GM19025 (cell line): Measurements from ENCODE around the gene PSIP1.
"Not testable (repeated sequence)": the region's sequence is repeated elsewhere in the genome, so short reads cannot be mapped to it uniquely, and the experiment has no call there.

ENCODE experiments used
- ATAC-seq: cut with Tn5 transposase; IDR thresholded peaks from one replicate; pipeline ENCODE4 v1.9.1; 2021; ENCODE audit warnings: mild to moderate bottlenecking, low read depth, moderate library complexity; ENCODE audit not compliant: unreplicated experiment

PSIP1 gene

DNA sequence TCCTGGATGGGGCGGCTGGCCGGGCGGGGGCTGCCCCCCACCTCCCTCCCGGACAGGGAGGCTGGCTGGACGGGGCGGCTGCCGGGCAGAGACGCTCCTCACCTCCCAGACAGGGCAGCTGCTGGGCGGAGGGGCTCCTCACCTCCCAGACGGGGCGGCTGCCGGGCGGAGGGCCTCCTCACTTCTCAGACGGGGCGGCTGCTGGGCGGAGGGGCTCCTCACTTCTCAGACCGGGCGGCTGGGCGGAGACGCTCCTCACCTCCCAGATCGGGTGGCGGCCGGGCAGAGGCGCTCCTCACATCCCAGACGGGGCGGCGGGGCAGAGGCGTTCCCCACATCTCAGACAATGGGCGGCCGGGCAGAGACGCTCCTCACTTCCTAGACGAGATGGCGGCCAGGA lies 68.5 kb downstream of the PSIP1 start:
- not testable (repeated sequence) for ATAC-seq

DNA sequence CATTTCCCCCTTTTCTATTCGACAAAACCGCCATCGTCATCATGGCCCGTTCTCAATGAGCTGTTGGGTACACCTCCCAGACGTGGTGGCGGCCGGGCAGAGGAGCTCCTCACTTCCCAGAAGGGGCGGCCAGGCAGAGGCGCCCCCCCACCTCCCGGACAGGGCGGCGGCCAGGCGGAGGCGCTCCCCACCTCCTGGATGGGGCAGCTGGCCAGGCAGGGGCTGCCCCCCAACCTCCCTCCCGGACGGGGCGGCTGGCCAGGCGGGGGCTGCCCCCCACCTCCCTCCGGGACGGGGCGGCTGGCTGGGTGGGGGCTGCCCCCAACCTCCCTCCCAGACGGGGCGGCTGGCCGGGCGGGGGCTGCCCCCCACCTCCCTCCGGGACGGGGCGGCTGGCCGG lies 68.9 kb downstream of the PSIP1 start:
- ATAC-seq: not testable (repeated sequence)

DNA sequence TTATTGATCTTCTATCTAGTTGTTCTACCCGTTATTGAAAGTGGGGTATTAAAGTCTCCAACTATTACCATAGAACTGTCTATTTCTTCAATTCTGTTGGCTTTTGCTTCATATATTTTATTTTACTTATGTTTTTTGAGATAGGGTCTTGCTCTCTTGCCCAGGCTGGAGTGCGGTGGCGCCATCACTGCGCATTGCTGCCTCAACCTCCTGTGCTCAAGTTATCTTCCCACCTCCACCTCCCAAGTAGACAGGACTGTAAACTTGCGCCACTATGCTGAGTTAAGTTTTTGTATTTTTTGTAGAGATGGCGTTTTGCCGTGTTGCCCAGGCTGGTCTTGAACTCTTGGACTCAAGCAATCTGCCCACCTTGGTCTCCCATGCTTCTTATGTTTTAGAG lies 71.9 kb downstream of the PSIP1 start:
- no peak for ATAC-seq

DNA sequence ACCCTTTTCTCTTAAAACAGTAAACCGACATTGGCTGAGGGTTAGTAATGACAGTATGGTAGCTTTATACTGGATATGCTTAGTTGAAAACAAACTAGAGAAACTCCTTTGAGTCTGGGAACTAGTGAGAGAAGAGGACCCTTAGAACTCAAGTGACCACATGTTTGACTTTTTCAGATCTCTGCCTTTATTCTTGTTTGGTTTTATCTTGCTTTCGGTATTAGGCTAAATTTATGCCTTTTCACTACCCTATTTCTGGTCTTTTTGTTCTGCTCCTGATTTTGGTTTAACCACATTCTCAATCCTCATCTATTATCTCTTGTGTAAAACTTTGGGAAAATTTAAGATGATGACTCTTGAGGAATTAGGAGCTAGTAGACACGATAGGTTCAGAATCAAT lies 77.1 kb downstream of the PSIP1 start:
- ATAC-seq: no peak

DNA sequence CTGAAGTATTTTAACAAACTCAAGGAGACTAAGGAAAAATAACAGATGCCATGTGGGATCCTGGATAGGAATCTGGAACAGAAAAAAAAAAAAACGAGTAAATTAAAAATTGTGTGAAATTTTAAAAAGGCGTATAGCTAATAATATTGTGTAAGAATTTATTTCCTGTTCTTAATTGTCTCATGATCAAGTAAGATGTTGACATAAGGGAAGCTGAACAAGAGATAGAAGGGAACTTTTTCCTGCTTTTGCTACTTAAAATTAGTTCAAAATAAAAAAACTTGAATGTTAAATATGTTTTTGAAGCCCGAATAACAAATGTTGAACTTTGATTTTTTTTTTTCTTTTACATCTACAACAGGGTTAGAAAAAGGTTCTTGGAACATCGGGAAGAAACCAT lies 77.6 kb downstream of the PSIP1 start:
- ATAC-seq: no peak

DNA sequence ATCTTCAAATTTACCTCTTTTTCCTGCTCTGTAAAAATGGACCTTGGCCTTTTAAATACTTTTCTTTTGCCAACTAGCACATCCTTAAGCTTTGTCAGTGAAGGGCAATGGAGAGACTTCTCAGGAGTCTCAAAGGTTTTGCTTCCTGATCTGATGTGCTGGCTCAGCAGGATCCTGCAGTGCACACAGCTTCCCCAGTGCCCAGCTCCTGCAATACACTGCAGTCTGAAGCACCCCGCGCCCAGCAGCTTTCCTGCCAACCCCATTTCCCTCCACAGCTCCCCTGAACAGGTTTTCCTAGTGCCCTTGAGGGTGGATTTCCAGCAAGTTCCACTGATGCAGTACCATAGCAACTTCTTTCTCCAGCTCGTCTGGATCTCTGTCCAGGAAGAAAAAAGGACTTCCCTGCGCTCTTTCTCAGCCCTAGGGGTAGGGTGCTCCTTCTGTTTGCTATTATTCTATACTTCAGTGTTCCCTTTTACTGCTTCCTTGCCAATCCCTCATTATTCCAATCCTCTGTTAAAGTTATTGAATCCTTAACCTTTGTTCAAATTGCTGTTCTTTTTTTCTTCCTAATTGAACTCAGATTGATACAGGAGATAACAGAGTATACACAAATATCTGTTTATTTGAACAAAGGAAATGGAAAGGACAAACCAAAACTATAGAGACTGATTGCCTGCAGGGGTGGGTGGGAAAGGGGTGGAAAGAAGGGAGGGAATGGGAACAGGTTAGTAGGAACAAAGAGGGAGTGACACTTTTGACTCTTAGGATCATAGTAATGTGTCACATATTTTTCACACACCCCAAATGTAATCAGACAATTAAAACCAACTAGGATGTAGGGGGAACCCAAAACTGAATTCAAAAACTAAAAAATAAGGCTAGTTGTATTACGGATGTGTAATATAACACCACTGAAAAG lies 79.6 kb downstream of the PSIP1 start:
- ATAC-seq: no peak

DNA sequence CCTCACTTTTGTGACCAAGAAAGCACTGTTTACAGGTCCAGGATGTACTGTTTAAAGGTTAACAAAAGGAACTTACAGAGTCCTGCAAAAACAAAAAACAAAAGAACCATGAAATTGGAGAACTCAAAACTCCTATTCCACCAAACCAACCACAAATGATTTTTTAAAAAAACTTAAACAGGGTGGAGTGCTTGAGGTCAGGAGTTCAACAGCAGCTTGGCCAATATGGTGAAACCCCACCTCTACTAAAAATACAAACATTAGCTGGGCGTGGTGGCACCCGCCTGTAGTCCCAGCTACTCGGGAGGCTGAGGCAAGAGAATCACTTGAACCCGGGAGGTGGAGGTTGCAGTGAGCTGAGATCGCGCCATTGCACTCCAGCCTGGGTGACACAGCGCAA lies 83.1 kb downstream of the PSIP1 start:
- not testable (repeated sequence) for ATAC-seq

DNA sequence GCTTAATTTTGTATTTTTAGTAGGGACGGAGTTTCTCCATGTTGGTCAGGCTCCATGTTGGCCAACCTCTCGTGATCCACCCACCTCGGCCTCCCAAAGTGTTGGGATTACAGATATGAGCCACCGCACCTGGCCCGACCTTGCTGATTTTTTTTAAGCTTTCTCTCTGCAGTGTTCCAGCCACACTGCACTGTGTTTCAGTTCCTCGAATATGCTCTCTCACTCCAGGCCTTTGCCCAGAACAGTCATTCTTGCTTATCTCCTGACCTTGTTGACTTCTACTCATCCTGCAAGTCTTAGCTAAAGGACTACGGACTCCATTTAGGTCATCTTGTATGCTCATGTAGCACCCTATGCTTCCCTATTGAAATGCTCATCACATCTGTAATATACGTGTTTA lies 84.8 kb downstream of the PSIP1 start:
- ATAC-seq: no peak

DNA sequence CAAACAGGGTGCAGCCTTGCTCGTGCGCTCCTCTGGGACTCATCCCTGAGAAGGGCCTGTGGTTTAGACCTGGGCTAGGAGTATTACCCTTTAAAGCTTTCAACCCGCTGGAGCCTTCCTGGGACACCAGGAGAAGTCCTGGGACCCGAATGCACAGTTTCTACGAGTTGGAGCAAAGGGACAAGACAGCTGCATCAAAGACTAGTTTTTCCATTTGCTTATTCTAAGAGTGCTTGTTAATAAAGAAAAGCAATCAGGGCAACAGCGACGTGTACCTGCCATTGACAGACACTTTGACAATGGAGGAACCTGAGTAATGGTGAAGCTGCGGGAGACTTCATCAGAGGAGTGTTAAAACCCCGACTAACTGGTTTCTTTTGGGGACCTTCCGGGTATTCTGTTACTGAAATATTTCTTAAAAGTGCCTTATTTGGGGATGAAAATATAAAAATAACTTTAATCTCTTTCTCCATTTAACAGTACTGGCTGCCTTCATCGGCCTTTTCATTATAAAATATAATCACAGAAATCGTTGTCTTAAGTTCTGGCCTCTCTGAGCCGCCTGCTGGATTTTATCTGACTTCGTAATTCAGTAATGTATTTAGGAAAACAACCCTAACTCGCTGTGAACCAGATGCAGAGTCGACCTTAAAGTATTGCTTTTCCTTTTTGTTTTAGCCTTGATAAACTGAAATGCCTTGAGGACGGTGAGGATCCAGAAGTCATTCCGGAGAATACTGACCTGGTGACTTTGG lies 87.4 kb downstream of the PSIP1 start:
- peak; percentile 1 for ATAC-seq

DNA sequence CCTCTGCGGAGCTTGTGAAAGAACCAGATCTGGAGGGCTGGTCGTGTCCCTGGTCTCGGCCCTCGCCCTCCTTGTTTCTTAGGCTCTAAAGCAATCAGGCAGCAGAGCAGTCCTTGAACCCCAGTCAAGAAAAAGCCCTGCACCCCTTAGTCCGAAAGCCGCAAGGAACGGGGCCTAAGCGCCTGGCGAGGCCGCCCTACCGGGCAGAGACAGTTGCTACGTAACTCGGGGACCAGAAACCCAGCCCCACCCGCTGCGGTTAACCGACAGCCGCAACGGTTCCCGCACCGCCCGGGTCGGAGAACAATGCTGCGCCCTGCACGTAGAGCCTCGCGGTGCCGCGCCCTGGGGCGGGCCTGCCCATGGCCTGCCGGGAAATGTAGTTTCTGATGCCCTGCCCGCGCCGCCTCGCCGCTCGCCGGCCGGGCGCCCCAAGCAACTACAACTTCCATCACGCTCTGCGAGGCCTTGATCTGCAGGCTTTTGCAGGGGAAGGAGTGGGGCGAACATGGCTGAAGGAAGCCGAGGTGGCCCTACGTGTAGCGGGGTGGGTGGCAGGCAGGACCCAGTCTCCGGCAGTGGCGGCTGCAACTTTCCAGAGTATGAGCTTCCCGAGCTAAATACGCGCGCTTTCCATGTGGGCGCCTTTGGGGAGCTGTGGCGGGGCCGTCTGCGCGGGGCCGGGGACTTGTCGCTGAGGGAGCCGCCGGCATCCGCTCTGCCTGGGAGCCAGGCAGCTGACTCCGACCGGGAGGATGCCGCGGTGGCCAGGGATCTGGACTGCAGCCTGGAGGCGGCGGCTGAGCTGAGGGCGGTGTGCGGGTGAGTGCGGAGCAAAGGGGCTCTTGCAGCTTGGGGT lies 88.2 kb downstream of the PSIP1 start, which contains the start of gene SNAPC3:
Gene SNAPC3, plus strand, starts transcription at position 505 of the 859 bp plus-strand sequence. Its CDS starts 4 bp downstream, at position 509.
- peak; percentile 98 for ATAC-seq

DNA sequence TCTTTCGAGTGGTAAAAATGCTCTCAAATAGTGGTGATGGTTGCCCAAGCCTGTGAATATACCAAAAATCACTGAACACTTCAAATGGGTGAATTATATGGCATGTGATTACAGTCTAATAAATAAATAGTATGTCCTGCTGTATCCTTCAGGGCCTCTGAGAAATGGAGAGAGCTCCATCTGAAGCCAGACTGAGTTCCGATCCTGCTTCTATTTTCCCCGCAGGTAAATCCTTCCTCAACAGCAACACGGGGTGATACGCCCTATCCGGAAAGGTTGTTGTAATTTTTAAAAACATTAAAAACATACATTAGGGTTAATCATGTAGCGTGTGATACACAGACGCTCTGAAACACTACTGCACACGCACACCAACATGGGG lies 88.8 kb downstream of the PSIP1 start:
- ATAC-seq: no peak

DNA sequence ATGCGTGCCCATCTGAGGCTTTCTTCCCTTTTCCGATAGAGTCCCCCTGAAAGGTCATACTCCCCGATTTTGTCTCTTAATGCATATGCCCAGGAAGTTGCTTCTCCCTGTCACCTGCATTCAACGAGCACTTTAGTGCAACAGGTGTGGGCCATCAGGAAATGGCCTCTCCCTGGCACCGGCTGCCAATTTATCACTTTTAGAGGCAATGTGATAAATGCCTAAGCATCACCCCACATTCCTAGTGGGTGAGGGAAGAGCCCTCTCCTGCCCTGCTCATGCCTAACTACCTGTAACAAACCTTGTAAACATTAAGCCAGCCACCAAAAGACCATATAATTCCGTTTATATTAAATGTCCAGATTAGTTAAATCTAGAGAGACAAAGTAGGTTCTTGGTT lies 89.2 kb downstream of the PSIP1 start:
- no peak for ATAC-seq

DNA sequence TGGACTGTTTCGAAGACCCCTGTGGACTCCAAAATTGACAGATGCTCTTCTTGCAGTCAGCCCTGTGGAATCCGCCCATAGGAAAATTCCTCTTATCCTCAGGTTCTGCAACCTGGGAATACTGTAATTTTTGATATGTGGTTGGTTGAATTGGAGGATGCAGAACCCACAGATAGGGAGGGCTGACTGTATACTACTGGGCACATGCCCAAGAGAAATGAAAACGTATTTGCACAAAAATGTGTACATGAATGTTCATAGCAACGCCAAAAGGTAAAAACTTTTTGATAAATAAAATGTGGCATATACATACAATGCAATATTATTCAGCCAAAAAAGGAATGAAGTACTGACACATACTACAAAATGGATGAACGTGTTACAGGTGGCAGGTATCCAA lies 90.0 kb downstream of the PSIP1 start:
- ATAC-seq: no peak

DNA sequence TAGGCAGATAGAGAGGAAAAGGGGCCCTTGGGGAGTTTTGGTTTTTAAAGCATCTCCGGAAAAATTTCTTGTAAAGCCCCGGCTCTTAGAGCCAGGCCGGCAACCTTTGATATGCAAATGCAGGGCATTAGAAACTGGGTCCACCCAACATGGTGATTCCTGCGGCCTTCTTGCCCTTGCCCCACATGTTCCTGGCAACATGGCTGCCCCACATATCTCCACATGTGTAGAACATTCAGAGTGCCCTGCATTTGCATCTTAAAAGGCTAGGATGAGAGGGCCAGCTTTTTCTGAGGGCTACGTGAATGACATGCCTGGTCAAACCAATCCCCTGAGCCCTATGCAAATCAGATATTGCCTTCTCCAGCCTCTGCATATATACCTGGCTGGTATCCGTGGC lies 93.1 kb downstream of the PSIP1 start:
- no peak for ATAC-seq

DNA sequence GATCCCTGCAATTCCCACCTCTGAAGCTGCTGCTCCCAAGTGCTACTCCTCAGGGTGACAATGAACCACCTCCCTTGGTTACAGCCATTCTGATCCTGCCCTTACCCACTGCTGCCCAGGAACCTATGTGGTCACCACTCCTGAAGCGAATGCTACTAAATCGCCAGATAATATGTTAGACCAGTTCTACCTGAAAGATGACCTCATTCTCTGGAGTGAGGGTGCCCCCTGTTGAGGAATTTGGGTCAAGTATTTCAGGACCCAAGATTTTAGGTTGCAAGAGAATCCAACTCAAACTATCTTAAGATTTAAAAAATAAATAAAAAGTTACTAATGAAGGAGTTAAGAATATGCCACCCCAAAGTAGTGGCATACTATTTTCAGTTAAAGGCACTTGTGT lies 93.9 kb downstream of the PSIP1 start:
- no peak for ATAC-seq
